NCI-H1694 (cell line): ENCODE data around the gene KCTD4.

Source experiments
- DNase-seq: peaks from one replicate; lab custom pipeline; 2025; lab: John Stamatoyannopoulos, UW

Gene KCTD4

DNA sequence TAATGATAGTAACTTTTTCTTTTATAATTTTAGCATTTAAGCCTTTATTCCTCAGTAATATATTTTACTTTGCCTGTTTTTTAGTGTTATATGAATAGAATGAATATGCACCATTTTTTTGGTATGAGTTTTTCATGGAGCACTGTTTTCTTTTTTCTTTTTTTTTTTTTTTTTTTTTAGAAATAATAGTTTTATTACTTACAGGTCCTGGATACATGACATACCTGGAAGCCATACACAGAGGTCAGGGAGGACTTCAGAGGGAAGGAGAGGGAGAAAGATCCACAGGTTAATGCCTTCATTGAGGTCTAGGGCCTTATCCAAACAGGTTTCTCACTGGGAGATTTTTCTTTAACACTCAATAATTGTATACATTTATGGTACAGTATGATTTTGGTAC lies 26.4 kb downstream of the KCTD4 start:
- no peak for DNase-seq

DNA sequence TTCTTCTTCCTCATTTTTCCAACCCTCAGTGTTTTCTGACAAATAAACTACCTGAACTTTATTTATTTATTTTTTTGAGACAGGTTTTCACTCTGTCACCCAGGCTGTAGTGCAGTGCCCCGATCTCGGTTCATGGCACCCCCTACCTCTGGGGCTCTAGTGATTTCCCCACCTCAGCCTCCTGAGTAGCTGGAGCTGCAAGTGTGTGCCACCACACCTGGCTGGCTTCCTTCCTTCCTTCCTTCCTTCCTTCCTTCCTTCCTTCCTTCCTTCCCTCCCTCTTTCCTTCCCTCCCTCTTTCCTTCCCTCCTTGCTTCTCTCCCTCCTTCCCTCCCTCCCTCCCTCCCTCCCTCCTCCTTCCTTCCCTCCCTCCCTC lies 32.3 kb downstream of the KCTD4 start:
- DNase-seq: no peak

DNA sequence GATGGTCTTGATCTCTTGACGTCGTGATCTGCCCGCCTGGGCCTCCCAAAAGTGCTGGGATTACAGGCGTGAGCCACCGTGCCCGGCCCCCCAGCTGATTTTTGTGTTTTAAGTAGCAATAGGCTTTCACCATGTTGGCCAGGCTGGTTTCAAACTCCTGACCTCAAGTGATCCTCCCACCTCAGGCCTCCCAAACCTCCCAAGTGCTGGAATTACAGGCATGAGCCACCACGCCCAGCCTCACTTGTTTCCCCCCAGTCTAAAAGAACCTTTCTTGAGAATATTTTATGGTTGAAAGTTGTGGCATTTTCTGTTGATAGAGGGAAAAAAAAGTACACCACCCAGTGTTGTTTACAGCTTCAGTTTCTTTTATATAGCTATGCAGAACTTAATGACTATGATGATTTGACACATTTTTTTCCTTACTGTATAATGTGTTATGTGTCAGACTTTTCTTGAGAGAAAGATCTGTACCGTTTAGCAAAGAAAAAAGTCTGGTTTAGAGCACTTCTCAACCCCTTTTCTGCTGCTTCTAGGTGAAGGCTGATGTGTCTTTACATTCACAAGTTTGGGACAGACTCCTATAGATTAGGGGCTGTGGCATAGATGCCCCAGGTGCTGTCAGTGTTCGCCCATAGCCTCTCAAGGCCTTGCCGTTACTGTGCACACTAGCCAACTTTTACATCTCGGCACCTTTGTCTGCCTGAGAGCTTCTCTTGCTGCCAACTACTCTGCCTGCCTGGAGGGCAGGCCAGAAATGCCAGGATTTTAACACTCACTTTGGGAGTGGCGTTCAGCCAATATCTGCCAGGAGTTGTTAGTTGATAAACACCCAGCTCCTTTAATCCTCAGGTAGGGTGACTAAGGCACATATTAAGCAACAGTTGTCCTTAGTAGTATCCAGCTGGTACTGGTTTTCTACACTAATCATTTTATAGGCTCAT lies 33.0 kb downstream of the KCTD4 start:
- no peak for DNase-seq

DNA sequence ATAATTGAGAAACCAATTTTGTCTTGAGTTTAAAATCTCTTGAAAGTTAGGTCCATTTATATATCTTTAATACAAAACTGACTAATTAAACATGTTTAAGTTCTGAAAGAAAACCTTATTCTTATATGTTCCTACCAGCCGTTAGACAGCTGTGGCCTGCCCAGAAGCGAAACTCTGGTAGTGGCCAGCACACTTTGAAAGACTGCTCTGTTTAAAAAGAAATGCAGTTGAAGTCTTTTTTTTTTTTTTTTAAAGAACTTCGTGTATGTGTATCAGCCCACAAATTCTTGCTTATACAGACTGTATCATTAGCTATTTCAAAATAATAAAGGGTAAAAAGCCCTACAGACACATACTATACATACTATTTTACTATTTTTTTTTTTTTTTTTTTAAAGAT lies 34.0 kb downstream of the KCTD4 start:
- DNase-seq: no peak

DNA sequence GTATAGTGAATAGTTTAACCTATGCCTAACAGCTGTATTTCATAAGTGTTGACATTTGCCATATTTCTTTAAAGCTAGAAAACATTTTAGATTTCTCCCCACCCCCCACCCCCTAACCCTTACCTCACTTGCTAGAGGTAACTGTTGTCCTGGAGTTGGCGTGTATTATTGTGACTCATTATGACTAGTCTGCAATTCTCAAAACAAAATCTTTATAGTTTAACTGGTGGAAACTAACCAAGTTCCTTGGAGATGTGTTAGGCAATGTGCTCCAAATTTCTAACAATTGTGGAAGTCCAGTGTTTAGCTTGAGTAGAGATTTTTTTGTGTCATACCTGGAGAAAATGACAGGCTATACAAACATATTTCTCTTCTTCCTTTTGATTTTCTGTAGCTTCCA lies 38.0 kb downstream of the KCTD4 start:
- DNase-seq: no peak

DNA sequence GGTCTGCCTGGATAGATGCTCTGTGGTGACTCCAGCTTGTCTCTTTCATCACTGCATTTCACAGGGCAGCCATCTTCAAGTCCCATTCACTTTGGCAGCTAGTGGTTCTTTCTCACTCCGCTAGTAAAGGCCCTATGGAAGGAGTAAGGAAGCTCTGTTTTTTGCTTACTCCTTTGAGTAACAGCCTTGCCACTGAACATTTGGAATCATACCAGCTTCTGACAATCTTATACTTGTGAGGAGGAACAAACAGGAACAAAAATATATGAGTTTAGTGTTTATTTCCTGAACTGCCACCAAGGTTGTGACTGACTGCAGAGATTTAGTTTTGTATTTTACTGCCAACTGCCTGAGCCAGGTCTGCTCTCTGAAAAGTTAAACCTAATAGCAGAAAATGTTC lies 38.7 kb downstream of the KCTD4 start:
- DNase-seq: no peak

DNA sequence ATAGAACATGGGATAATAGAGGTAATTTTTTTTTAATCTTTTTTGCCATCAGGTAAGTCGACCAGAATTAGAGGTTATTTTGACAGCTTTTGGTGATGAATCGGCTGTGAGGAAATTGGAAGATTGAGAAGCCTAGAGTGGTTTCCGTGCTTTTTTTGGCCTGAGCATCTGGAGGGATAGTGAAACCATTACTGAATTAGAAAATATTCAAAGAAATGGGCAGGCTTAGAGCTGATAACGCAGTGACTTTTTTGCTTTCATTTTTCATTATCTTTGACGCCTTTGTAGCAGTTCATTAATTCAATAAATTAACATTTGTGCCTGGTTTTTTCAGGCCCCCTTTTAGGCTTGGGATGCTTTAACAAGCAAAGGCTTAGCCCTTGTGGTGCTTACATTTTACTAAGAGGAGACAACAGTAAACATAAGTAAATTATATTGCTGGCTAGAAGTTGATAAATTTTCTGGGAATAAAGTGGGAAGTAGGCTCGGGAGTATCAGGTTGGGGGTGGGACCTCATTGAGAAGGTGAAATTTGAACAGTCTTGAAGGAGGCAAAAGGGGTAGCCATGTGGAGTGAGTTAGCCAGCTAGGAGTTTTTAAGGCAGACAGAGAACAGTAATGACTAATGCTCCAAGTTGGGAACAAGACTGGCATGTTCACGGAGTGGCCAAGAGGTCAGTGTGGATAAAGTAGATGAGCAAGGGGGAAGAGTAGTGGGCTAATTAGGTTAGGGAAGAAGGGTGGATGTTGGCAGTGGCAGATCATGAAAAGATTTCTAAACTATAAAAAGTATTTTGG lies 44.1 kb downstream of the KCTD4 start:
- no peak for DNase-seq

DNA sequence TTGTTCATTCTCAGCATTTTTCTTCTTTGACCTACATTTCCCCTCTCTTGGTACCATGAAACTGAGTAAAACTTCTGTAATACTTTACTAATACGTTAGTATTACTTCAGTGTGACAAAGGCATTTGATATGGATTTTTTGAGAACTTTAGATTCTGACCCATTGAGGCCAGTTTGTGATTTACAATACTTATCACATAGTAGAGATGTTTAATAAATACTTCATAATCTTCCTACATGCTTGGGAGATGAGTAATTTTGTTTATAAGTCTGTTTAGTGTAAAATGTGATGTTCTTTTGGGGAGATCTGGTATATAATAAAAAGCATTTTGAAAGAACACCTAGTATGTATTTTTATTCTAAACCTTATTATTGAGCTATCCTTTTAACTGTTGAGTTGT lies 50.9 kb downstream of the KCTD4 start:
- DNase-seq: no peak

DNA sequence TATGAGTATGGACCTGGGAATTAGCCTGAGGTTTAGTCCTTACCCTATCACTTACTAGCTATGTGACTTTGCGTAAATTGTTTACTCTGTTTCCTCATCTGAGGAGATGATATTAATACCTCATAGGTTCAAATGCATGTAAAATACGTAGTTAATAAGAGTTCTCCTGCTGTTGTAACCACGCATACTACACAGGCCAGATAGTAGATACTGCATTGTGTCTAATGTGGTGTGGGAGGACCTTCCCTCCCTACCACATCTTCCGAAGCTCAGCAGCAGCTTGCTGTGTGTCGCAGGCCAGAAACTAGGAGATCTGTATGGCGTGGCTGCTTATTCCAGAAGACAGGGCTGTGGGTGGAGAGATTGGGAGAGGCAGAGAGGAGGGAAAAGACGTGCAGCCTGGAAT lies 57.5 kb downstream of the KCTD4 start:
- DNase-seq: no peak
